H1 (cell line): Measurements from ENCODE around the gene NR2F2.

ENCODE experiments used
- CBX8 ChIP-seq: fragments of 300-800, 300-1000 bp; sonication (generic); IDR thresholded peaks from 2 replicates; pipeline ENCODE4 v1.7.1; 2016; ENCODE audit warnings: low read depth, low read length, borderline replicate concordance
- CTCF ChIP-seq, 3 experiments: IDR thresholded peaks; 1 replicate in 2 of 3; 2 replicates in 1 of 3; pipeline versions ENCODE4 v1.5.1 to v1.6.1; 2011; ENCODE audit warnings: low read length in 3 of 3, mild to moderate bottlenecking in 3 of 3, inconsistent platforms in 2 of 3, low read depth in 1 of 3, moderate library complexity in 1 of 3; ENCODE audit not compliant: insufficient read depth in 1 of 3; ENCODE audit errors: control extremely low read depth in 1 of 3
- EP300 ChIP-seq, 2 experiments: IDR thresholded peaks; 1 replicate in 1 of 2; 2 replicates in 1 of 2; pipeline ENCODE4 v1.6.1; 2011 to 2012; ENCODE audit warnings: low read depth in 2 of 2, low read length in 2 of 2, mild to moderate bottlenecking in 2 of 2, borderline replicate concordance in 1 of 2, inconsistent platforms in 1 of 2, moderate library complexity in 1 of 2
- GABPA ChIP-seq: IDR thresholded peaks from 2 replicates; pipeline ENCODE4 v1.6.1; 2011; ENCODE audit warnings: mild to moderate bottlenecking, low read length, moderate library complexity, borderline replicate concordance; ENCODE audit not compliant: insufficient read depth
- HDAC6 ChIP-seq: IDR thresholded peaks from one replicate; pipeline ENCODE4 v1.7.1; 2012; ENCODE audit warnings: low read depth, mild to moderate bottlenecking, inconsistent platforms, low read length, moderate library complexity
- PHF8 ChIP-seq: fragments of 200-600 bp; sonication (generic); conservative IDR thresholded peaks from 2 replicates; pipeline ENCODE4 v1.7.1; 2012; ENCODE audit warnings: low read depth, mild to moderate bottlenecking, inconsistent platforms, low read length, moderate library complexity
- POLR2A ChIP-seq, 2 experiments: IDR thresholded peaks; 1 replicate in 1 of 2; 2 replicates in 1 of 2; pipeline ENCODE4 v1.6.1; 2011; ENCODE audit warnings: low read depth in 2 of 2, low read length in 2 of 2, mild to moderate bottlenecking in 2 of 2; ENCODE audit errors: control extremely low read depth in 1 of 2
- POLR2AphosphoS5 ChIP-seq: IDR thresholded peaks from 2 replicates; pipeline ENCODE4 v1.6.1; 2011; ENCODE audit warnings: low read depth, low read length
- RFX5 ChIP-seq: IDR thresholded peaks from 2 replicates; pipeline ENCODE4 v1.6.1; 2011; ENCODE audit warnings: low read depth, low read length, improper control_type of control experiment, borderline replicate concordance
- RNF2 ChIP-seq: fragments of 200-900, 300-1000 bp; sonication (generic); IDR thresholded peaks from 2 replicates; pipeline ENCODE4 v1.7.1; 2016; ENCODE audit warnings: borderline replicate concordance, low read depth, mild to moderate bottlenecking, antibody characterized with exemption, low read length; ENCODE audit not compliant: poor library complexity, severe bottlenecking; ENCODE audit errors: missing control alignments
- SP4 ChIP-seq: IDR thresholded peaks from 2 replicates; pipeline ENCODE4 v1.6.1; 2012; ENCODE audit warnings: low read length, inconsistent platforms
- SRF ChIP-seq: IDR thresholded peaks from 2 replicates; pipeline ENCODE4 v1.6.1; 2011; ENCODE audit warnings: mild to moderate bottlenecking, low read depth, low read length, moderate library complexity

GRCh38 chr15:96381463-96381862 is 51.0 kb downstream of the NR2F2 start:
- TF ChIP-seq RNF2 (no peak), GABPA (no peak), HDAC6 (no peak), POLR2A (IDR thresholded peaks at IDR 0.05; ENCODE audit: control extremely low read depth in 1 of 2, low read depth in 2 of 2, low read length in 2 of 2) (no peak), RFX5 (no peak), POLR2AphosphoS5 (no peak), CTCF (IDR thresholded peaks at IDR 0.05; ENCODE audit: control extremely low read depth in 1 of 3, insufficient read depth in 1 of 3, low read depth in 1 of 3, low read length in 3 of 3) (no peak), CBX8 (no peak), PHF8 (no peak), EP300 (IDR thresholded peaks at IDR 0.05; ENCODE audit: borderline replicate concordance in 1 of 2, low read depth in 2 of 2, low read length in 2 of 2) (no peak), SRF (no peak), SP4 (no peak)
